GM12892 (cell line): ENCODE data around the gene DENND6A.

Source experiments
- POLR2A ChIP-seq: IDR thresholded peaks from 2 replicates; pipeline ENCODE4 v1.6.1; 2011; ENCODE audit warnings: low read depth, low read length, control low read depth
- POLR2AphosphoS5 ChIP-seq: IDR thresholded peaks from 2 replicates; pipeline ENCODE4 v1.6.1; 2011; ENCODE audit warnings: low read depth, low read length, control low read depth
- TAF1 ChIP-seq: IDR thresholded peaks from 2 replicates; pipeline ENCODE4 v1.6.1; 2011; ENCODE audit warnings: low read depth, mild to moderate bottlenecking, control low read depth, low read length, borderline replicate concordance

DNA sequence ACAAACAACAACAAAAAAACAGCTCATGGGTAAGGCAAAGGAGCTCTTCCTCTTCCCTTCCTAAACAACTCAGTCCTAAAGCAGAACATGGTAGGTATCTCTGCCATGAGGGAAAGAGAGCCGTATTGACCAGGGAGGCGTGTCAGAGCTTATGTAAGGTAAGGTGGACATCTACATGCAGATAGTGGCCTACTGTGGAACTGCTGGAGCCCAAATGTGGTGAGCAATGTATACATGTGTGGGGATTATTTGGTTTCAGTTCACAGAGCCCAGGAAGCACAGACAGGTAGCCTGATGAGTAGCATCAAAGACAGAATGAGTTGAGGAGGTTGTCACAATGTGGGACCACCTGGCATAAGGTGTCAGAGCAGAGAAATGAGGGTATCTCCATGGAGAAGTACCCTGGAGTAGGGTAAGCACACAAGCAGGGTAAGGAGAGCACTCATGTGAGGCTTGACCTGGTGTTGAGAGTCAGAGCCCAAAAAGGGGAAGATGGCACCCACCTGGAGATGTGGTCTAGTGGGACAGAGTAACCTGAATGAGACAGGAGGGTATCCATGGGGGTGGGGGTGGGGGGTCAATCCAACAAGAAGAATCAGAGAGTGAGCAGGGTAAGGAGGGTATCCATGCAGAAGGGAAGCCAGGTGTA is 45.5 kb downstream of the DENND6A start:
- TF ChIP-seq POLR2A (no peak), TAF1 (no peak), POLR2AphosphoS5 (no peak)
